ENCODE results near the gene PRR35.

The PRR35 gene

DNA sequence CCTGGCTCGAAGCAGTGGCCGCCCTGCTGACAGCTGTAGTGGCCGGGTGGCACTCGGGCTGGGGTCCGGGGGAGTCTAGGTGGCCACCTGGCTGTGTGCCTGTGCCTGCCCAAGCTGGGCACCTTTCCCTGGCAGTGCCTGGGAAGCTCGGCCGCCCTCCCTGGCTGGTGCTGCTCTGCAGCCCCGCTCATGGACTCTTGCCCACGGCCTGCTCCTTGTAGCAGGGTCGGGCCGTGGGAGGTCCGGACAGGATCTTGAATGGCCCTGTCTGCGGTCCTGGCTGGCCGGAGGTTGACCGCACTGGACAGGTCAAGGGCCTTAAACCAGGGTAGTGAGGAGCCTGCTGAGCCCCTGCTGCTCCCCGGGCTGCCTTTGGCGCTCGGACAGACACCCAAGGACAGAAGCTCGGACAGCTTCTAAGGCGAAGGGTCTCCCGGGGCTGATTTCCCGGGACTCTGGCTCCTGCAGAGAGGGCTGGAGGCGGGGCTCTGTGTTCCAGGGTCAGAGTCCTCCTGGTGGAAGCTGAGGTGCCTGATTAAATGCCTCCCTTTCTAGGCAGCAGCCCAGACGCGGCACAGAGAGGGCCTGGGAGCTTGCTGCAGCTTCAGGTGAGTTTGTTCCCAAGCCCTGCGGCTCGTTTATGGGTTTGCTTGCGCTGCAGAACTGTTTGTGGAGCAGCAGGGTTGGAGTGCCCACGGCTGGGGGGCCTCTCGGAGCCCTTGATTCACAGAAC is 26.6 kb upstream of the PRR35 start:
- H3K36me3 ChIP-seq (ENCODE audit: control insufficient read depth, insufficient read depth, low read length), result no peaks in the 10 kb centered on the region
- TF ChIP-seq, protein P1, sequence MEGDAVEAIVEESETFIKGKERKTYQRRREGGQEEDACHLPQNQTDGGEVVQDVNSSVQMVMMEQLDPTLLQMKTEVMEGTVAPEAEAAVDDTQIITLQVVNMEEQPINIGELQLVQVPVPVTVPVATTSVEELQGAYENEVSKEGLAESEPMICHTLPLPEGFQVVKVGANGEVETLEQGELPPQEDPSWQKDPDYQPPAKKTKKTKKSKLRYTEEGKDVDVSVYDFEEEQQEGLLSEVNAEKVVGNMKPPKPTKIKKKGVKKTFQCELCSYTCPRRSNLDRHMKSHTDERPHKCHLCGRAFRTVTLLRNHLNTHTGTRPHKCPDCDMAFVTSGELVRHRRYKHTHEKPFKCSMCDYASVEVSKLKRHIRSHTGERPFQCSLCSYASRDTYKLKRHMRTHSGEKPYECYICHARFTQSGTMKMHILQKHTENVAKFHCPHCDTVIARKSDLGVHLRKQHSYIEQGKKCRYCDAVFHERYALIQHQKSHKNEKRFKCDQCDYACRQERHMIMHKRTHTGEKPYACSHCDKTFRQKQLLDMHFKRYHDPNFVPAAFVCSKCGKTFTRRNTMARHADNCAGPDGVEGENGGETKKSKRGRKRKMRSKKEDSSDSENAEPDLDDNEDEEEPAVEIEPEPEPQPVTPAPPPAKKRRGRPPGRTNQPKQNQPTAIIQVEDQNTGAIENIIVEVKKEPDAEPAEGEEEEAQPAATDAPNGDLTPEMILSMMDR (IDR thresholded peaks at IDR 0.05), result no peak
- H2AFZ ChIP-seq, result no peak overlapping the region
- no peak overlapping the region for H3K9ac ChIP-seq
- no peak overlapping the region for H3K4me2 ChIP-seq (ENCODE audit: low read length)
- no peak overlapping the region for H3K4me3 ChIP-seq (ENCODE audit: low read depth, low read length)
- H3K4me1 ChIP-seq, result no peaks in the 10 kb centered on the region
- no peaks in the 10 kb centered on the region for H3K27me3 ChIP-seq (ENCODE audit: control insufficient read depth, insufficient read depth, low read length)
- no peaks in the 10 kb centered on the region for H3K9me3 ChIP-seq (ENCODE audit: control insufficient read depth, low read length)
- peaks cover 66% of the 10 kb centered on the region for H3K79me2 ChIP-seq
- H3K27ac ChIP-seq, result no peak overlapping the region

DNA sequence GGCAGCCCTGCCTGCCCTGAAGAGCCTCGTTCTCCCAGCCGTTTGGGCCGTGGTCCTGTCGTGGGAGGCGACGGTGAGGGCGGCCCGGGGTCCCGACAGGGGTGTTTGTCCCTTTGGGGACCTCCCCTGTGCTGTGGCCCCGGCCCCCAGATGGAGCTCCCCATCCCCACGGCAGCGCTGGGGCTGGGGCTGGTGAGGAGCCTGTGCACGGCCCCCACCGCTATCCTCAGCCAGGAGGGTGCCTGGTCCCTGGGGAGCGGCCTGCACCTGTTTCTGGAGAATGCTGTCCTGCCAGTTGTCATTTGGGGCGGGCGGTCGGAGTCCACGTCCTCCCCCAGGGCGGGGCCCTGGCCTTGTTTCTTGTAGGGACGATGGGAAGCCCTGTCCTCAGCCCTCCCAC is 26.1 kb upstream of the PRR35 start:
- Histone ChIP-seq H3K9ac (no peak overlapping the region), H3K36me3 (ENCODE audit: control insufficient read depth, insufficient read depth, low read length) (no peaks in the 10 kb centered on the region), H3K4me2 (ENCODE audit: low read length) (no peak overlapping the region), H2AFZ (no peak overlapping the region), H3K4me3 (ENCODE audit: low read depth, low read length) (no peak overlapping the region), H3K9me3 (ENCODE audit: control insufficient read depth, low read length) (no peaks in the 10 kb centered on the region), H3K27ac (no peak overlapping the region), H3K27me3 (ENCODE audit: control insufficient read depth, insufficient read depth, low read length) (no peaks in the 10 kb centered on the region), H3K4me1 (no peaks in the 10 kb centered on the region), H3K79me2 (peaks cover 63% of the 10 kb centered on the region)
- TF ChIP-seq, protein P1 (IDR thresholded peaks at IDR 0.05), result no peak

GRCh38 chr16:534856-535445 is 25.2 kb upstream of the PRR35 start:
- Histone ChIP-seq H3K9ac (no peak overlapping the region), H3K4me3 (ENCODE audit: low read depth, low read length) (no peak overlapping the region), H3K4me2 (ENCODE audit: low read length) (no peak overlapping the region), H3K36me3 (ENCODE audit: control insufficient read depth, insufficient read depth, low read length) (no peaks in the 10 kb centered on the region), H3K4me1 (no peaks in the 10 kb centered on the region), H3K27me3 (ENCODE audit: control insufficient read depth, insufficient read depth, low read length) (no peaks in the 10 kb centered on the region), H3K79me2 (peaks cover 61% of the 10 kb centered on the region), H3K9me3 (ENCODE audit: control insufficient read depth, low read length) (no peaks in the 10 kb centered on the region), H2AFZ (no peak overlapping the region), H3K27ac (no peak overlapping the region)
- TF ChIP-seq, protein P1 (IDR thresholded peaks at IDR 0.05), result no peak

- Histone ChIP-seq H3K79me2 (peaks cover 58% of the 10 kb centered on the region), H3K27ac (no peak overlapping the region), H3K4me1 (no peaks in the 10 kb centered on the region), H3K4me2 (ENCODE audit: low read length) (no peak overlapping the region), H3K36me3 (ENCODE audit: control insufficient read depth, insufficient read depth, low read length) (no peaks in the 10 kb centered on the region), H3K4me3 (ENCODE audit: low read depth, low read length) (no peak overlapping the region), H3K9ac (no peak overlapping the region), H3K9me3 (ENCODE audit: control insufficient read depth, low read length) (no peaks in the 10 kb centered on the region), H3K27me3 (ENCODE audit: control insufficient read depth, insufficient read depth, low read length) (no peaks in the 10 kb centered on the region), H2AFZ (no peak overlapping the region)
- TF ChIP-seq, protein P1 (IDR thresholded peaks at IDR 0.05), result no peak
Observed at GRCh38 chr16:535446-536405, 24.5 kb upstream of the PRR35 start.
